WTC11 (cell line): Measurements from ENCODE around the gene AGPAT3. TPM values are rescaled to one million over a fixed set of nuclear protein-coding genes. Genes with fewer than 3 reads are reported as not detected.

Experiments
- ATAC-seq: fragments of 200-7000 bp; cut with Tn5 transposase; 2 replicates; pipeline ENCODE4 v1.10.0; 2021; ENCODE audit warnings: mild to moderate bottlenecking, moderate library complexity
- CTCF ChIA-PET: fragments of 300-600 bp; sonication (Branson Sonifier 250); formaldehyde crosslinking; loops from one replicate; lab custom pipeline; 2021; ENCODE audit warnings: antibody characterized with exemption; lab: Charles Lee
- POLR2A ChIA-PET: fragments of 350-600 bp; sonication (Branson Sonifier 250); formaldehyde crosslinking; loops from one replicate; lab custom pipeline; 2021; ENCODE audit warnings: antibody characterized with exemption; lab: Charles Lee
- DNase-seq: peaks from one replicate; pipeline ENCODE4 v3.0.0; 2021; ENCODE audit warnings: low spot score
- H3K27ac Mint-ChIP-seq: 2 replicates; pipeline ENCODE4 v1.8.0; 2021; ENCODE audit warnings: mixed read lengths
- H3K27me3 Mint-ChIP-seq: 2 replicates; pipeline ENCODE4 v1.8.0; 2021; ENCODE audit warnings: low read depth, mild to moderate bottlenecking, moderate library complexity, mixed read lengths
- H3K36me3 Mint-ChIP-seq: 2 replicates; pipeline ENCODE4 v1.8.0; 2021; ENCODE audit warnings: mixed read lengths
- H3K4me1 Mint-ChIP-seq: 2 replicates; pipeline ENCODE4 v1.8.0; 2022; ENCODE audit warnings: mixed read lengths
- H3K4me3 Mint-ChIP-seq: 2 replicates; pipeline ENCODE4 v1.8.0; 2021; ENCODE audit warnings: mild to moderate bottlenecking, moderate library complexity, mixed read lengths
- H3K9me3 Mint-ChIP-seq: 2 replicates; pipeline ENCODE4 v1.8.0; 2021; ENCODE audit warnings: mixed read lengths
- EMX1 ChIP-seq: fragments of 250-450 bp; sonication (Bioruptor Pico); IDR thresholded peaks from 2 replicates; pipeline ENCODE4 v1.8.0; 2021; ENCODE audit warnings: mild to moderate bottlenecking
- FOXK1 ChIP-seq: sonication (generic); formaldehyde crosslinking; IDR thresholded peaks from 2 replicates; pipeline ENCODE4 v1.8.0; 2022; ENCODE audit warnings: mild to moderate bottlenecking, moderate library complexity, missing genetic modification reagents
- FOXP1 ChIP-seq: sonication (generic); formaldehyde crosslinking; IDR thresholded peaks from 2 replicates; pipeline ENCODE4 v1.8.0; 2022; ENCODE audit warnings: missing genetic modification reagents, mild to moderate bottlenecking, moderate library complexity, borderline replicate concordance
- IRF2 ChIP-seq: sonication (generic); formaldehyde crosslinking; IDR thresholded peaks from 2 replicates; pipeline ENCODE4 v1.8.0; 2022; ENCODE audit warnings: low read depth, missing genetic modification reagents, borderline replicate concordance
- MYBL2 ChIP-seq: sonication (generic); formaldehyde crosslinking; IDR thresholded peaks from 2 replicates; pipeline ENCODE4 v1.8.1; 2023; ENCODE audit warnings: mild to moderate bottlenecking, moderate library complexity, missing genetic modification reagents
- RELA ChIP-seq: sonication (generic); formaldehyde crosslinking; IDR thresholded peaks from 2 replicates; pipeline ENCODE4 v1.8.1; 2022; ENCODE audit warnings: missing genetic modification reagents, mild to moderate bottlenecking, borderline replicate concordance
- ZNF232 ChIP-seq: sonication (generic); formaldehyde crosslinking; IDR thresholded peaks from 2 replicates; pipeline ENCODE4 v1.8.0; 2022; ENCODE audit warnings: mild to moderate bottlenecking, missing genetic modification reagents
- total RNA-seq: library from RNA; stranded (reverse); gene quantifications from 3 replicates; pipeline ENCODE4 v1.2.3, GENCODE V29; 2021
- TF ChIP-seq, protein P1 (sequence below): sonication (generic); formaldehyde crosslinking; conservative IDR thresholded peaks from 2 replicates; pipeline ENCODE4 v1.8.1; 2023; ENCODE audit warnings: mild to moderate bottlenecking, low read depth, missing genetic modification reagents, moderate library complexity
- TF ChIP-seq, protein P2 (sequence below): sonication (generic); formaldehyde crosslinking; IDR thresholded peaks from 2 replicates; pipeline ENCODE4 v1.8.1; 2022; ENCODE audit warnings: mild to moderate bottlenecking, missing genetic modification reagents, moderate library complexity, borderline replicate concordance
- TF ChIP-seq, protein P3 (sequence below): sonication (generic); formaldehyde crosslinking; IDR thresholded peaks from 2 replicates; pipeline ENCODE4 v1.8.1; 2023; ENCODE audit warnings: mild to moderate bottlenecking, missing genetic modification reagents, borderline replicate concordance
- TF ChIP-seq, protein P4 (sequence below): fragments of 250-450 bp; sonication (Bioruptor Pico); IDR thresholded peaks from 2 replicates; pipeline ENCODE4 v1.9.0; 2021; ENCODE audit warnings: mild to moderate bottlenecking, borderline replicate concordance
- TF ChIP-seq, protein P5 (sequence below): sonication (generic); formaldehyde crosslinking; IDR thresholded peaks from 2 replicates; pipeline ENCODE4 v1.8.1; 2023; ENCODE audit warnings: mild to moderate bottlenecking, missing genetic modification reagents
- TF ChIP-seq, protein P6 (sequence below): sonication (generic); formaldehyde crosslinking; IDR thresholded peaks from 2 replicates; pipeline ENCODE4 v1.8.0; 2023; ENCODE audit warnings: missing genetic modification reagents, mild to moderate bottlenecking, borderline replicate concordance

The AGPAT3 gene
- total RNA-seq, 1 experiment from 2014 or later: 5.6 TPM

DNA sequence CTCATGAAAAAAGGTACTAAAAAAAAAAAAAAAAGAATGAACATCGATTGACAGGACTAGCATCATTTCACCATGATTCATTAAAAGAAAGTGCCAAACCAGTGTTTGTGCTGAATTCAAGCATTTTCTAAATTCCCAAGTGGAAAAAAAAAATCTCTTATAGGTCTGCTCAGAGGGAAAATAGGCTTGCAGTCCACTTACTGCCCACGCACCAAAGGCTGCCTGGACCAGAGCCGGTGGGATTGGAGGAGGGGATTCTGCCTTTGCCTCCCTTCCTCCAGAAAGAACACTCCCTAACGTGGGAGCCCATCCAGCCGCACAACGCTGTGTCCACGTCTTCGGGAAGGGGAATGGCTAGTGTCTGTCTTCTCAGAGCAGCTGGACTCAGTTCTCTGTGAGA lies 141.6 kb downstream of the AGPAT3 start:
- no peak for TF ChIP-seq RELA (CRISPR knock-in tag)
- TF ChIP-seq FOXK1: no peak
- TF ChIP-seq, protein P1, sequence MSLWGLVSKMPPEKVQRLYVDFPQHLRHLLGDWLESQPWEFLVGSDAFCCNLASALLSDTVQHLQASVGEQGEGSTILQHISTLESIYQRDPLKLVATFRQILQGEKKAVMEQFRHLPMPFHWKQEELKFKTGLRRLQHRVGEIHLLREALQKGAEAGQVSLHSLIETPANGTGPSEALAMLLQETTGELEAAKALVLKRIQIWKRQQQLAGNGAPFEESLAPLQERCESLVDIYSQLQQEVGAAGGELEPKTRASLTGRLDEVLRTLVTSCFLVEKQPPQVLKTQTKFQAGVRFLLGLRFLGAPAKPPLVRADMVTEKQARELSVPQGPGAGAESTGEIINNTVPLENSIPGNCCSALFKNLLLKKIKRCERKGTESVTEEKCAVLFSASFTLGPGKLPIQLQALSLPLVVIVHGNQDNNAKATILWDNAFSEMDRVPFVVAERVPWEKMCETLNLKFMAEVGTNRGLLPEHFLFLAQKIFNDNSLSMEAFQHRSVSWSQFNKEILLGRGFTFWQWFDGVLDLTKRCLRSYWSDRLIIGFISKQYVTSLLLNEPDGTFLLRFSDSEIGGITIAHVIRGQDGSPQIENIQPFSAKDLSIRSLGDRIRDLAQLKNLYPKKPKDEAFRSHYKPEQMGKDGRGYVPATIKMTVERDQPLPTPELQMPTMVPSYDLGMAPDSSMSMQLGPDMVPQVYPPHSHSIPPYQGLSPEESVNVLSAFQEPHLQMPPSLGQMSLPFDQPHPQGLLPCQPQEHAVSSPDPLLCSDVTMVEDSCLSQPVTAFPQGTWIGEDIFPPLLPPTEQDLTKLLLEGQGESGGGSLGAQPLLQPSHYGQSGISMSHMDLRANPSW: no peak
- TF ChIP-seq, protein P2, sequence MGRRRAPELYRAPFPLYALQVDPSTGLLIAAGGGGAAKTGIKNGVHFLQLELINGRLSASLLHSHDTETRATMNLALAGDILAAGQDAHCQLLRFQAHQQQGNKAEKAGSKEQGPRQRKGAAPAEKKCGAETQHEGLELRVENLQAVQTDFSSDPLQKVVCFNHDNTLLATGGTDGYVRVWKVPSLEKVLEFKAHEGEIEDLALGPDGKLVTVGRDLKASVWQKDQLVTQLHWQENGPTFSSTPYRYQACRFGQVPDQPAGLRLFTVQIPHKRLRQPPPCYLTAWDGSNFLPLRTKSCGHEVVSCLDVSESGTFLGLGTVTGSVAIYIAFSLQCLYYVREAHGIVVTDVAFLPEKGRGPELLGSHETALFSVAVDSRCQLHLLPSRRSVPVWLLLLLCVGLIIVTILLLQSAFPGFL (CRISPR knock-in tag): no peak
- TF ChIP-seq, protein P3, sequence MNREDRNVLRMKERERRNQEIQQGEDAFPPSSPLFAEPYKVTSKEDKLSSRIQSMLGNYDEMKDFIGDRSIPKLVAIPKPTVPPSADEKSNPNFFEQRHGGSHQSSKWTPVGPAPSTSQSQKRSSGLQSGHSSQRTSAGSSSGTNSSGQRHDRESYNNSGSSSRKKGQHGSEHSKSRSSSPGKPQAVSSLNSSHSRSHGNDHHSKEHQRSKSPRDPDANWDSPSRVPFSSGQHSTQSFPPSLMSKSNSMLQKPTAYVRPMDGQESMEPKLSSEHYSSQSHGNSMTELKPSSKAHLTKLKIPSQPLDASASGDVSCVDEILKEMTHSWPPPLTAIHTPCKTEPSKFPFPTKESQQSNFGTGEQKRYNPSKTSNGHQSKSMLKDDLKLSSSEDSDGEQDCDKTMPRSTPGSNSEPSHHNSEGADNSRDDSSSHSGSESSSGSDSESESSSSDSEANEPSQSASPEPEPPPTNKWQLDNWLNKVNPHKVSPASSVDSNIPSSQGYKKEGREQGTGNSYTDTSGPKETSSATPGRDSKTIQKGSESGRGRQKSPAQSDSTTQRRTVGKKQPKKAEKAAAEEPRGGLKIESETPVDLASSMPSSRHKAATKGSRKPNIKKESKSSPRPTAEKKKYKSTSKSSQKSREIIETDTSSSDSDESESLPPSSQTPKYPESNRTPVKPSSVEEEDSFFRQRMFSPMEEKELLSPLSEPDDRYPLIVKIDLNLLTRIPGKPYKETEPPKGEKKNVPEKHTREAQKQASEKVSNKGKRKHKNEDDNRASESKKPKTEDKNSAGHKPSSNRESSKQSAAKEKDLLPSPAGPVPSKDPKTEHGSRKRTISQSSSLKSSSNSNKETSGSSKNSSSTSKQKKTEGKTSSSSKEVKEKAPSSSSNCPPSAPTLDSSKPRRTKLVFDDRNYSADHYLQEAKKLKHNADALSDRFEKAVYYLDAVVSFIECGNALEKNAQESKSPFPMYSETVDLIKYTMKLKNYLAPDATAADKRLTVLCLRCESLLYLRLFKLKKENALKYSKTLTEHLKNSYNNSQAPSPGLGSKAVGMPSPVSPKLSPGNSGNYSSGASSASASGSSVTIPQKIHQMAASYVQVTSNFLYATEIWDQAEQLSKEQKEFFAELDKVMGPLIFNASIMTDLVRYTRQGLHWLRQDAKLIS (CRISPR knock-in tag): no peak
- TF ChIP-seq, protein P4, sequence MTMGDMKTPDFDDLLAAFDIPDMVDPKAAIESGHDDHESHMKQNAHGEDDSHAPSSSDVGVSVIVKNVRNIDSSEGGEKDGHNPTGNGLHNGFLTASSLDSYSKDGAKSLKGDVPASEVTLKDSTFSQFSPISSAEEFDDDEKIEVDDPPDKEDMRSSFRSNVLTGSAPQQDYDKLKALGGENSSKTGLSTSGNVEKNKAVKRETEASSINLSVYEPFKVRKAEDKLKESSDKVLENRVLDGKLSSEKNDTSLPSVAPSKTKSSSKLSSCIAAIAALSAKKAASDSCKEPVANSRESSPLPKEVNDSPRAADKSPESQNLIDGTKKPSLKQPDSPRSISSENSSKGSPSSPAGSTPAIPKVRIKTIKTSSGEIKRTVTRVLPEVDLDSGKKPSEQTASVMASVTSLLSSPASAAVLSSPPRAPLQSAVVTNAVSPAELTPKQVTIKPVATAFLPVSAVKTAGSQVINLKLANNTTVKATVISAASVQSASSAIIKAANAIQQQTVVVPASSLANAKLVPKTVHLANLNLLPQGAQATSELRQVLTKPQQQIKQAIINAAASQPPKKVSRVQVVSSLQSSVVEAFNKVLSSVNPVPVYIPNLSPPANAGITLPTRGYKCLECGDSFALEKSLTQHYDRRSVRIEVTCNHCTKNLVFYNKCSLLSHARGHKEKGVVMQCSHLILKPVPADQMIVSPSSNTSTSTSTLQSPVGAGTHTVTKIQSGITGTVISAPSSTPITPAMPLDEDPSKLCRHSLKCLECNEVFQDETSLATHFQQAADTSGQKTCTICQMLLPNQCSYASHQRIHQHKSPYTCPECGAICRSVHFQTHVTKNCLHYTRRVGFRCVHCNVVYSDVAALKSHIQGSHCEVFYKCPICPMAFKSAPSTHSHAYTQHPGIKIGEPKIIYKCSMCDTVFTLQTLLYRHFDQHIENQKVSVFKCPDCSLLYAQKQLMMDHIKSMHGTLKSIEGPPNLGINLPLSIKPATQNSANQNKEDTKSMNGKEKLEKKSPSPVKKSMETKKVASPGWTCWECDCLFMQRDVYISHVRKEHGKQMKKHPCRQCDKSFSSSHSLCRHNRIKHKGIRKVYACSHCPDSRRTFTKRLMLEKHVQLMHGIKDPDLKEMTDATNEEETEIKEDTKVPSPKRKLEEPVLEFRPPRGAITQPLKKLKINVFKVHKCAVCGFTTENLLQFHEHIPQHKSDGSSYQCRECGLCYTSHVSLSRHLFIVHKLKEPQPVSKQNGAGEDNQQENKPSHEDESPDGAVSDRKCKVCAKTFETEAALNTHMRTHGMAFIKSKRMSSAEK (CRISPR knock-in tag): no peak
- Mint-ChIP-seq H3K27me3 (no peaks in the 10 kb centered on the region), H3K4me3 (no peak overlapping the region), H3K9me3 (no peaks in the 10 kb centered on the region), H3K36me3 (no peaks in the 10 kb centered on the region), H3K27ac (no peak overlapping the region), H3K4me1 (peaks cover 14% of the 10 kb centered on the region)
- ATAC-seq (no peak), DNase-seq (no peak)
- ChIA-PET CTCF (no interaction called here), POLR2A (no interaction called here)

DNA sequence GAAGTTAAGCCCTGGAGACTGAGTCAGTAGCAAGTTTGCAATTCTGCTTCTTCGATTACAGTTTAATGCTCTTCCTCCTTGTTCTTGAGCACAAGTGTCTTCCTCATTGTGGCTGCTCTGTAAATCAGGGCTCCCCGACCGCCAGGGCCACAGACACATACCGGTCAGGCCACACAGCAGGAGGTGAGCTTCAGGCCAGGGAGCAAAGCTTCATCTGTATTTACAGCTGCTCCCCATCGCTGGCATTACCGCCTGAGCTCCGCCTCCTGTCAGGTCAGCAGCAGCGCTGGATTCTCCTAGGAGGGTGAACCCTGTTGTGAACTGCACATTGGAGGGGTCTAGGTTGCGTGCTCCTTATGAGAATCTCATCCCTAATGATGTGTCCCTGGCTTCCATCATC lies 145.4 kb downstream of the AGPAT3 start:
- Mint-ChIP-seq H3K27me3 (no peaks in the 10 kb centered on the region), H3K36me3 (no peaks in the 10 kb centered on the region), H3K9me3 (no peaks in the 10 kb centered on the region), H3K4me3 (peak overlapping the region; percentile 79; the same call in 1 of the 2 replicates), H3K4me1 (peaks cover 30% of the 10 kb centered on the region), H3K27ac (peak overlapping the region; percentile 84)
- CTCF ChIA-PET: interaction anchor here (1.3 to 1.7 kb wide), 2 partner anchors 35 to 69 kb away, joined by 3 to 5 read pairs; no protein-coding TSS in a partner anchor
- POLR2A ChIA-PET: no interaction called here
- DNase-seq: peak; percentile 56
- ATAC-seq: peak; percentile 2; the same call in 1 of the 2 replicates
- TF ChIP-seq FOXP1 (CRISPR knock-in tag) (no peak), IRF2 (no peak), MYBL2 (CRISPR knock-in tag) (no peak), EMX1 (CRISPR knock-in tag) (no peak), ZNF232 (CRISPR knock-in tag) (no peak), FOXK1 (no peak)
- TF ChIP-seq, protein P5, sequence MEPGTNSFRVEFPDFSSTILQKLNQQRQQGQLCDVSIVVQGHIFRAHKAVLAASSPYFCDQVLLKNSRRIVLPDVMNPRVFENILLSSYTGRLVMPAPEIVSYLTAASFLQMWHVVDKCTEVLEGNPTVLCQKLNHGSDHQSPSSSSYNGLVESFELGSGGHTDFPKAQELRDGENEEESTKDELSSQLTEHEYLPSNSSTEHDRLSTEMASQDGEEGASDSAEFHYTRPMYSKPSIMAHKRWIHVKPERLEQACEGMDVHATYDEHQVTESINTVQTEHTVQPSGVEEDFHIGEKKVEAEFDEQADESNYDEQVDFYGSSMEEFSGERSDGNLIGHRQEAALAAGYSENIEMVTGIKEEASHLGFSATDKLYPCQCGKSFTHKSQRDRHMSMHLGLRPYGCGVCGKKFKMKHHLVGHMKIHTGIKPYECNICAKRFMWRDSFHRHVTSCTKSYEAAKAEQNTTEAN (CRISPR knock-in tag): no peak
- TF ChIP-seq, protein P6, sequence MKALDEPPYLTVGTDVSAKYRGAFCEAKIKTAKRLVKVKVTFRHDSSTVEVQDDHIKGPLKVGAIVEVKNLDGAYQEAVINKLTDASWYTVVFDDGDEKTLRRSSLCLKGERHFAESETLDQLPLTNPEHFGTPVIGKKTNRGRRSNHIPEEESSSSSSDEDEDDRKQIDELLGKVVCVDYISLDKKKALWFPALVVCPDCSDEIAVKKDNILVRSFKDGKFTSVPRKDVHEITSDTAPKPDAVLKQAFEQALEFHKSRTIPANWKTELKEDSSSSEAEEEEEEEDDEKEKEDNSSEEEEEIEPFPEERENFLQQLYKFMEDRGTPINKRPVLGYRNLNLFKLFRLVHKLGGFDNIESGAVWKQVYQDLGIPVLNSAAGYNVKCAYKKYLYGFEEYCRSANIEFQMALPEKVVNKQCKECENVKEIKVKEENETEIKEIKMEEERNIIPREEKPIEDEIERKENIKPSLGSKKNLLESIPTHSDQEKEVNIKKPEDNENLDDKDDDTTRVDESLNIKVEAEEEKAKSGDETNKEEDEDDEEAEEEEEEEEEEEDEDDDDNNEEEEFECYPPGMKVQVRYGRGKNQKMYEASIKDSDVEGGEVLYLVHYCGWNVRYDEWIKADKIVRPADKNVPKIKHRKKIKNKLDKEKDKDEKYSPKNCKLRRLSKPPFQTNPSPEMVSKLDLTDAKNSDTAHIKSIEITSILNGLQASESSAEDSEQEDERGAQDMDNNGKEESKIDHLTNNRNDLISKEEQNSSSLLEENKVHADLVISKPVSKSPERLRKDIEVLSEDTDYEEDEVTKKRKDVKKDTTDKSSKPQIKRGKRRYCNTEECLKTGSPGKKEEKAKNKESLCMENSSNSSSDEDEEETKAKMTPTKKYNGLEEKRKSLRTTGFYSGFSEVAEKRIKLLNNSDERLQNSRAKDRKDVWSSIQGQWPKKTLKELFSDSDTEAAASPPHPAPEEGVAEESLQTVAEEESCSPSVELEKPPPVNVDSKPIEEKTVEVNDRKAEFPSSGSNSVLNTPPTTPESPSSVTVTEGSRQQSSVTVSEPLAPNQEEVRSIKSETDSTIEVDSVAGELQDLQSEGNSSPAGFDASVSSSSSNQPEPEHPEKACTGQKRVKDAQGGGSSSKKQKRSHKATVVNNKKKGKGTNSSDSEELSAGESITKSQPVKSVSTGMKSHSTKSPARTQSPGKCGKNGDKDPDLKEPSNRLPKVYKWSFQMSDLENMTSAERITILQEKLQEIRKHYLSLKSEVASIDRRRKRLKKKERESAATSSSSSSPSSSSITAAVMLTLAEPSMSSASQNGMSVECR (CRISPR knock-in tag): no peak
